Measurements from ENCODE around the gene FAM53A. TPM values are rescaled to one million over a fixed set of nuclear protein-coding genes. Genes with fewer than 3 reads are reported as not detected.

Gene FAM53A
- polyA plus RNA-seq, 2 of the 4 experiments (the other 2 are of a cell fraction), result 0.87 to 1.2 TPM

DNA sequence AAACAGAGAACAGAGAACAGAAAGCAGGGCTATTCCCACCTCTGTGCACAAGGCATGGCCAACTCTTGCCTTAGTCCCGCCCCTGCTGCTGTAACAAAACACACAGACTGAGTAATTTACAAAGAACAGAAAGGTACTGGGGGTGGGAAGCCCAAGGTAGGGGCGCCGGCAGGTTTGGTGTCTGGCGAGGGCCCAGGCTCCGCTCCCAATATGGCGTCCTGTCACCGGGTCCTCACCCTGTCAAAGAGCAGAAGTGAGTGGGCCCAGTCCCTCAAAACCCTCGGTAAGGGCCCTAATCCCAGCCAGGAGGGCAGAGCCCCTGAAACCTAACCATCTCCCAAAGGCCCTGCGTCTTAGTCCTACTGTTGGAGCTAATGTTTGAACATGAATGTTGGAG lies 71.0 kb downstream of the FAM53A start:
- H3K4me1 ChIP-seq, result no peaks in the 10 kb centered on the region
- DNase-seq (ENCODE audit: low read depth in 1 of 2, low spot score in 1 of 2) (no peak), ATAC-seq (no peak), FAIRE-seq (no peak)
- H3K4me2 ChIP-seq, result no peak overlapping the region
- no peak for TF ChIP-seq CHD2 (IDR thresholded peaks at IDR 0.05; ENCODE audit: low read length, partially characterized antibody)
- TF ChIP-seq CBX2 (IDR thresholded peaks at IDR 0.05; ENCODE audit: borderline replicate concordance, low read depth), result no peak
- TF ChIP-seq EHF (CRISPR knock-in tag; IDR thresholded peaks at IDR 0.05), result no peak
- no peak for TF ChIP-seq SMC3 (IDR thresholded peaks at IDR 0.05)
- TF ChIP-seq MAFK (IDR thresholded peaks at IDR 0.05; ENCODE audit: partially characterized antibody), result no peak
- TF ChIP-seq EP300 (IDR thresholded peaks at IDR 0.05), result no peak
- no peak for TF ChIP-seq RNF2 (IDR thresholded peaks at IDR 0.05; ENCODE audit: borderline replicate concordance, low read depth)
- TF ChIP-seq, protein P1, sequence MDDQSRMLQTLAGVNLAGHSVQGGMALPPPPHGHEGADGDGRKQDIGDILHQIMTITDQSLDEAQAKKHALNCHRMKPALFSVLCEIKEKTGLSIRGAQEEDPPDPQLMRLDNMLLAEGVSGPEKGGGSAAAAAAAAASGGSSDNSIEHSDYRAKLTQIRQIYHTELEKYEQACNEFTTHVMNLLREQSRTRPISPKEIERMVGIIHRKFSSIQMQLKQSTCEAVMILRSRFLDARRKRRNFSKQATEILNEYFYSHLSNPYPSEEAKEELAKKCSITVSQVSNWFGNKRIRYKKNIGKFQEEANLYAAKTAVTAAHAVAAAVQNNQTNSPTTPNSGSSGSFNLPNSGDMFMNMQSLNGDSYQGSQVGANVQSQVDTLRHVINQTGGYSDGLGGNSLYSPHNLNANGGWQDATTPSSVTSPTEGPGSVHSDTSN (IDR thresholded peaks at IDR 0.05), result no peak
- no peak for TF ChIP-seq CHD4 (IDR thresholded peaks at IDR 0.05; ENCODE audit: borderline replicate concordance)
- TF ChIP-seq TFCP2L1 (CRISPR knock-in tag; IDR thresholded peaks at IDR 0.05), result no peak
- no peak for TF ChIP-seq CBX8 (IDR thresholded peaks at IDR 0.05)
- TF ChIP-seq HOXB5 (CRISPR knock-in tag; IDR thresholded peaks at IDR 0.05), result no peak
- TF ChIP-seq, protein P2, sequence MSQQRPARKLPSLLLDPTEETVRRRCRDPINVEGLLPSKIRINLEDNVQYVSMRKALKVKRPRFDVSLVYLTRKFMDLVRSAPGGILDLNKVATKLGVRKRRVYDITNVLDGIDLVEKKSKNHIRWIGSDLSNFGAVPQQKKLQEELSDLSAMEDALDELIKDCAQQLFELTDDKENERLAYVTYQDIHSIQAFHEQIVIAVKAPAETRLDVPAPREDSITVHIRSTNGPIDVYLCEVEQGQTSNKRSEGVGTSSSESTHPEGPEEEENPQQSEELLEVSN (IDR thresholded peaks at IDR 0.05; ENCODE audit: borderline replicate concordance, low read depth), result no peak
- TF ChIP-seq TP53 (CRISPR knock-in tag; IDR thresholded peaks at IDR 0.05), result no peak
- TF ChIP-seq FOSL2 (IDR thresholded peaks at IDR 0.05), result no peak
- no peak for TF ChIP-seq FOSL2 (CRISPR knock-in tag; IDR thresholded peaks at IDR 0.05)
- no peak for TF ChIP-seq PHF8 (IDR thresholded peaks at IDR 0.05; ENCODE audit: borderline replicate concordance, low read depth)
- TF ChIP-seq SREBF2 (IDR thresholded peaks at IDR 0.05), result no peak
- TF ChIP-seq HOXB13 (CRISPR knock-in tag; IDR thresholded peaks at IDR 0.05; ENCODE audit: low read depth), result no peak
- TF ChIP-seq RCOR1 (IDR thresholded peaks at IDR 0.05; ENCODE audit: low read depth, low read length), result no peak
- ChIA-PET CTCF (interaction anchor here (0.9 kb wide), 1 partner anchor 16 kb away, joined by 4 read pairs; no protein-coding TSS in a partner anchor), POLR2A (no interaction called here)
- no peaks in the 10 kb centered on the region for H3K9me3 ChIP-seq
- H3K27ac ChIP-seq, result no peak overlapping the region
- no peak overlapping the region for H3K4me3 ChIP-seq
- WGBS (ENCODE audit: missing lambda C conversion rate), result 74% methylated on average over 9 of the region's 9 CpGs

DNA sequence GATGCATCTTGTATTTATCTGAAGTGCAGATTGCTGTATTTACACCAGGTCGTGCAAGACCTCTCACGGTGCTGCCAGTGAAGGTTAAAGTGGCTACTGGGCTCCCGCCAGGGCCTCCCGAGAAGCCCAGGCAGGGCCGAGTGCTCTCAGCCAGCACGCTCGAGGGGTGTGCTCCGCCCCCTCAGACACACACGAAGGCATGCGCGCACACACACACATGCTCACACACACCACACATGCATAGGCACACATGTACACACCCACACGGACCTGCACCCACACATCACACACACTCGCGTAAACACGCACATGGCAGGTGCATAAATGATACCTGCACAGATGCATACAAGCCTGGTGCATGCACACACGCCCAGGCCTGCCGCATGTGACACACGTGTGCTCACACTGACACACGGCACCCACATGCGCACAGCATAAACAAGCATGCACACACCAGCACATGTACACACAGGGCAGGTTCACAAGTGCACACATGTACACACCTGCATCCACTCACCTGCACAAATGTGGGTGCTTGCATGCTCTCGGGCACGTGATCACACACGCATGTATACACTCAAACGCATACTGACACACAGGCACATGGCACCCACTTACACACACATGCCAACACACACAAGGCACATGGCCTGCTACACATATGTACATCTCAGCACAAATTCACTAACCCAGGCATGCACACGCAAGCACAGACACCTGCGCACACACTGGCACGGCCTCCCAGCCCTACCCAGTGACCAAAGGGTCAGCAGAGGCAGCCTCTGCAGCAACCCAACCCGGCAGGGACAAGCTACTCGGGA lies 71.6 kb downstream of the FAM53A start:
- TF ChIP-seq, protein P3, sequence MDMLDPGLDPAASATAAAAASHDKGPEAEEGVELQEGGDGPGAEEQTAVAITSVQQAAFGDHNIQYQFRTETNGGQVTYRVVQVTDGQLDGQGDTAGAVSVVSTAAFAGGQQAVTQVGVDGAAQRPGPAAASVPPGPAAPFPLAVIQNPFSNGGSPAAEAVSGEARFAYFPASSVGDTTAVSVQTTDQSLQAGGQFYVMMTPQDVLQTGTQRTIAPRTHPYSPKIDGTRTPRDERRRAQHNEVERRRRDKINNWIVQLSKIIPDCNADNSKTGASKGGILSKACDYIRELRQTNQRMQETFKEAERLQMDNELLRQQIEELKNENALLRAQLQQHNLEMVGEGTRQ (IDR thresholded peaks at IDR 0.05), result no peak
- TF ChIP-seq, protein P4, sequence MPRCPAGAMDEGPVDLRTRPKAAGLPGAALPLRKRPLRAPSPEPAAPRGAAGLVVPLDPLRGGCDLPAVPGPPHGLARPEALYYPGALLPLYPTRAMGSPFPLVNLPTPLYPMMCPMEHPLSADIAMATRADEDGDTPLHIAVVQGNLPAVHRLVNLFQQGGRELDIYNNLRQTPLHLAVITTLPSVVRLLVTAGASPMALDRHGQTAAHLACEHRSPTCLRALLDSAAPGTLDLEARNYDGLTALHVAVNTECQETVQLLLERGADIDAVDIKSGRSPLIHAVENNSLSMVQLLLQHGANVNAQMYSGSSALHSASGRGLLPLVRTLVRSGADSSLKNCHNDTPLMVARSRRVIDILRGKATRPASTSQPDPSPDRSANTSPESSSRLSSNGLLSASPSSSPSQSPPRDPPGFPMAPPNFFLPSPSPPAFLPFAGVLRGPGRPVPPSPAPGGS (IDR thresholded peaks at IDR 0.05), result no peak
- TF ChIP-seq CHD4 (IDR thresholded peaks at IDR 0.05; ENCODE audit: borderline replicate concordance), result no peak
- no peak for TF ChIP-seq HOXB5 (CRISPR knock-in tag; IDR thresholded peaks at IDR 0.05)
- no peak for TF ChIP-seq HEYL (CRISPR knock-in tag; IDR thresholded peaks at IDR 0.05)
- no peak for TF ChIP-seq SREBF2 (IDR thresholded peaks at IDR 0.05)
- TF ChIP-seq GATA3 (IDR thresholded peaks at IDR 0.05; ENCODE audit: borderline replicate concordance), result no peak
- TF ChIP-seq NPAS2 (CRISPR knock-in tag; IDR thresholded peaks at IDR 0.05; ENCODE audit: borderline replicate concordance), result no peak
- no peak for TF ChIP-seq NFE2L2 (conservative IDR thresholded peaks at IDR 0.05; ENCODE audit: low read length)
- no peak for TF ChIP-seq EHF (CRISPR knock-in tag; IDR thresholded peaks at IDR 0.05)
- TF ChIP-seq HOXB13 (CRISPR knock-in tag; IDR thresholded peaks at IDR 0.05; ENCODE audit: low read depth), result no peak
- TF ChIP-seq CBX2 (IDR thresholded peaks at IDR 0.05; ENCODE audit: borderline replicate concordance, low read depth), result no peak
- no peak for TF ChIP-seq ZNF302 (CRISPR knock-in tag; IDR thresholded peaks at IDR 0.05)
- no peak for TF ChIP-seq RNF2 (IDR thresholded peaks at IDR 0.05; ENCODE audit: borderline replicate concordance, low read depth)
- no peak for TF ChIP-seq RARB (CRISPR knock-in tag; IDR thresholded peaks at IDR 0.05)
- WGBS (ENCODE audit: missing lambda C conversion rate), result 73% methylated on average over 27 of the region's 29 CpGs
- H3K27ac ChIP-seq, result no peak overlapping the region
- no peaks in the 10 kb centered on the region for H3K4me1 ChIP-seq
- H3K4me2 ChIP-seq, result no peak overlapping the region
- no peaks in the 10 kb centered on the region for H3K9me3 ChIP-seq
- CTCF ChIA-PET, result interaction anchor here (0.9 to 1.2 kb wide), 2 partner anchors 17 kb away, joined by 3 to 4 read pairs; no protein-coding TSS in a partner anchor
- no peak for ATAC-seq
- FAIRE-seq, result no peak
- H3K4me3 ChIP-seq, result no peak overlapping the region
- POLR2A ChIA-PET, result no interaction called here
- no peak for DNase-seq (ENCODE audit: low read depth in 1 of 2, low spot score in 1 of 2)

Data from A549 (cell line).